NB4 (cell line): Measurements from ENCODE around the gene C14orf132.

Experiments used
- MYC ChIP-seq: IDR thresholded peaks from 2 replicates; pipeline ENCODE4 v1.6.1; 2011; ENCODE audit warnings: low read depth, low read length
- POLR2A ChIP-seq: IDR thresholded peaks from 2 replicates; pipeline ENCODE4 v1.6.1; 2011; ENCODE audit warnings: mild to moderate bottlenecking; ENCODE audit not compliant: insufficient read length; ENCODE audit errors: extremely low read depth
- TF ChIP-seq, protein P1 (sequence below): IDR thresholded peaks from 2 replicates; pipeline ENCODE4 v1.6.1; 2011; ENCODE audit warnings: low read depth, low read length
- TF ChIP-seq, protein P2 (sequence below): IDR thresholded peaks from one replicate; pipeline ENCODE4 v1.5.1; 2012; ENCODE audit warnings: low read depth, low read length

DNA sequence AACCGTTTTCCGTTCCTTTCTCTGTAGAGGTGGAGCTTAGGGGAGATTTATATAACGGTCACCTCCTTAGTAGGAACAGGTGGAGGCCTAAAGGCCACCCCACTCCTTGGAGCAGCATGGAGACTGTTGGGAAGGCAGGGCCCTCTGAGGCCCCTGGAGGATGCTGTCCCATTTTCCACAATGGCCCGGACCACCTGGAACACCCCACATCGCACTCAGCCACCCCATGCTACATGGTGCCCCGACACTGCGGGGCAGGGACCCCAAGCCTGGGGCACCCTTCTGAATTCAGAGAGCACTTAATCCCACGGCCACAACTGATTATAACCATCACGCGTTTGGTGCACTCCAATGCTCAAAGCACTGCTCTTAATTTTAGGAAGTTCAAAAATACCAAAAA, 41.4 kb downstream of the C14orf132 start:
- TF ChIP-seq, protein P1, sequence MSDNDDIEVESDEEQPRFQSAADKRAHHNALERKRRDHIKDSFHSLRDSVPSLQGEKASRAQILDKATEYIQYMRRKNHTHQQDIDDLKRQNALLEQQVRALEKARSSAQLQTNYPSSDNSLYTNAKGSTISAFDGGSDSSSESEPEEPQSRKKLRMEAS, result no peak
- TF ChIP-seq, protein P2, sequence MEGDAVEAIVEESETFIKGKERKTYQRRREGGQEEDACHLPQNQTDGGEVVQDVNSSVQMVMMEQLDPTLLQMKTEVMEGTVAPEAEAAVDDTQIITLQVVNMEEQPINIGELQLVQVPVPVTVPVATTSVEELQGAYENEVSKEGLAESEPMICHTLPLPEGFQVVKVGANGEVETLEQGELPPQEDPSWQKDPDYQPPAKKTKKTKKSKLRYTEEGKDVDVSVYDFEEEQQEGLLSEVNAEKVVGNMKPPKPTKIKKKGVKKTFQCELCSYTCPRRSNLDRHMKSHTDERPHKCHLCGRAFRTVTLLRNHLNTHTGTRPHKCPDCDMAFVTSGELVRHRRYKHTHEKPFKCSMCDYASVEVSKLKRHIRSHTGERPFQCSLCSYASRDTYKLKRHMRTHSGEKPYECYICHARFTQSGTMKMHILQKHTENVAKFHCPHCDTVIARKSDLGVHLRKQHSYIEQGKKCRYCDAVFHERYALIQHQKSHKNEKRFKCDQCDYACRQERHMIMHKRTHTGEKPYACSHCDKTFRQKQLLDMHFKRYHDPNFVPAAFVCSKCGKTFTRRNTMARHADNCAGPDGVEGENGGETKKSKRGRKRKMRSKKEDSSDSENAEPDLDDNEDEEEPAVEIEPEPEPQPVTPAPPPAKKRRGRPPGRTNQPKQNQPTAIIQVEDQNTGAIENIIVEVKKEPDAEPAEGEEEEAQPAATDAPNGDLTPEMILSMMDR, result no peak
- no peak for TF ChIP-seq POLR2A
- no peak for TF ChIP-seq MYC
